ENCODE data around the gene ZBTB8B. TPM values are rescaled to one million over a fixed set of nuclear protein-coding genes. Genes with fewer than 3 reads are reported as not detected.

Gene ZBTB8B
- total and polyA plus RNA-seq, 2 donors (not counting 3 experiments of a cell fraction or from before 2014, with no cell fraction given) = 0.01 to 0.02 TPM

- no peak overlapping the region for H2AFZ ChIP-seq (ENCODE audit: low read depth, low read length)
- H3K27ac ChIP-seq (ENCODE audit: insufficient read depth, low read depth, low read length) = no peak overlapping the region
- ChIA-PET POLR2A (no interaction called here), CTCF (interaction anchor here (1.0 to 4.4 kb wide), 4 partner anchors 13 to 24 kb away, joined by 3 to 31 read pairs (median 4); no protein-coding TSS in a partner anchor)
- intact Hi-C loops (cut with micrococcal nuclease) = no loop called here
- no peak overlapping the region for H3K4me2 ChIP-seq (ENCODE audit: insufficient read depth, low read length)
- TF ChIP-seq MAX (IDR thresholded peaks at IDR 0.05; ENCODE audit: insufficient read depth, insufficient read length) (no peak), EZH2 (IDR thresholded peaks at IDR 0.05; ENCODE audit: borderline replicate concordance, low read depth, low read length, severe bottlenecking) (peak; percentile 12)
- H3K36me3 ChIP-seq (ENCODE audit: control insufficient read depth in 2 of 2, extremely low read depth in 1 of 2, insufficient read depth in 2 of 2, low read length in 2 of 2) = no peaks in the 10 kb centered on the region
- H3K27me3 ChIP-seq (ENCODE audit: control insufficient read depth in 2 of 2, insufficient read depth in 2 of 2, low read length in 2 of 2) = peaks cover 48% of the 10 kb centered on the region in 2 experiments
- dilution Hi-C loops (cut with MboI; ENCODE audit: extremely low pct_ligation_motif_present, low sequenced_read_pairs) = no loop called here
- H3K9me1 ChIP-seq (replicated peaks; ENCODE audit: control insufficient read depth, extremely low read depth, insufficient read depth, low read length) = no peaks in the 10 kb centered on the region
- H3K9me3 ChIP-seq (replicated peaks; ENCODE audit: control insufficient read depth, insufficient read depth, low read length) = no peaks in the 10 kb centered on the region
- no peaks in the 10 kb centered on the region for H3K4me1 ChIP-seq (ENCODE audit: control insufficient read depth, extremely low read depth, insufficient read depth, low read length)
- no peak for FAIRE-seq
- no peak overlapping the region for H3K4me3 ChIP-seq (replicated peaks in 1 of 3; ENCODE audit: insufficient read depth in 1 of 3, low read depth in 1 of 3, low read length in 3 of 3)
- BruUV-seq (replicated peaks) = no TSS peak
- H4K20me1 ChIP-seq (replicated peaks; ENCODE audit: control insufficient read depth, extremely low read depth, insufficient read depth, low read length) = no peaks in the 10 kb centered on the region
- no peak for DNase-seq (ENCODE audit: low read depth, low spot score)
- no peaks in the 10 kb centered on the region for H3K79me2 ChIP-seq (ENCODE audit: control insufficient read depth, insufficient read depth, low read length)
- no peak overlapping the region for H3K9ac ChIP-seq (replicated peaks; ENCODE audit: extremely low read depth, insufficient read depth, low read length)
Observed at GRCh38 chr1:32427264-32427963, 37.5 kb upstream of the ZBTB8B start.

- no peak overlapping the region for H3K9ac ChIP-seq (replicated peaks; ENCODE audit: extremely low read depth, insufficient read depth, low read length)
- H3K4me2 ChIP-seq (ENCODE audit: insufficient read depth, low read length) = no peak overlapping the region
- no TSS peak for BruUV-seq (replicated peaks)
- DNase-seq (ENCODE audit: low read depth, low spot score) = no peak
- H3K27me3 ChIP-seq (ENCODE audit: control insufficient read depth in 2 of 2, insufficient read depth in 2 of 2, low read length in 2 of 2) = peaks cover 21 to 25% of the 10 kb centered on the region in 2 experiments
- no peaks in the 10 kb centered on the region for H3K36me3 ChIP-seq (ENCODE audit: control insufficient read depth in 2 of 2, extremely low read depth in 1 of 2, insufficient read depth in 2 of 2, low read length in 2 of 2)
- H2AFZ ChIP-seq (ENCODE audit: low read depth, low read length) = no peak overlapping the region
- no peak overlapping the region for H3K27ac ChIP-seq (ENCODE audit: insufficient read depth, low read depth, low read length)
- H3K4me3 ChIP-seq (replicated peaks in 1 of 3; ENCODE audit: insufficient read depth in 1 of 3, low read depth in 1 of 3, low read length in 3 of 3) = no peak overlapping the region
- FAIRE-seq = no peak
- H3K4me1 ChIP-seq (ENCODE audit: control insufficient read depth, extremely low read depth, insufficient read depth, low read length) = no peaks in the 10 kb centered on the region
- H3K79me2 ChIP-seq (ENCODE audit: control insufficient read depth, insufficient read depth, low read length) = no peaks in the 10 kb centered on the region
- no peak for TF ChIP-seq GATA2 (IDR thresholded peaks at IDR 0.05; ENCODE audit: insufficient read depth, insufficient read length, low read depth, low read length)
- TF ChIP-seq FOS (IDR thresholded peaks at IDR 0.05; ENCODE audit: borderline replicate concordance, insufficient read depth, low read length) = no peak
- no peak for TF ChIP-seq MYC (IDR thresholded peaks at IDR 0.05; ENCODE audit: low read depth, low read length)
- TF ChIP-seq CTCF (IDR thresholded peaks at IDR 0.05; ENCODE audit: extremely low read depth in 1 of 2, insufficient read depth in 1 of 2, low read depth in 1 of 2, low read length in 2 of 2) = no peak
- no peak for TF ChIP-seq POLR2AphosphoS5 (IDR thresholded peaks at IDR 0.05; ENCODE audit: insufficient read depth, low read depth, low read length)
- H3K9me3 ChIP-seq (replicated peaks; ENCODE audit: control insufficient read depth, insufficient read depth, low read length) = no peaks in the 10 kb centered on the region
- CTCF ChIA-PET = no interaction called here
- H4K20me1 ChIP-seq (replicated peaks; ENCODE audit: control insufficient read depth, extremely low read depth, insufficient read depth, low read length) = no peaks in the 10 kb centered on the region
- dilution Hi-C loops (cut with MboI; ENCODE audit: extremely low pct_ligation_motif_present, low sequenced_read_pairs) = no loop called here
- intact Hi-C loops (cut with micrococcal nuclease) = no loop called here
- POLR2A ChIA-PET = no interaction called here
- no peaks in the 10 kb centered on the region for H3K9me1 ChIP-seq (replicated peaks; ENCODE audit: control insufficient read depth, extremely low read depth, insufficient read depth, low read length)
Observed at GRCh38 chr1:32431736-32432400, 33.0 kb upstream of the ZBTB8B start.
